GM23248 (cell line): Measurements from ENCODE around the gene MYRF. TPM values are rescaled to one million over a fixed set of nuclear protein-coding genes. Genes with fewer than 3 reads are reported as not detected.

Source experiments
- DNase-seq: peaks from one replicate; pipeline ENCODE4 v3.0.0-alpha.2; 2015
- H2AFZ ChIP-seq: fragments of 200-600 bp; sonication (generic); 2 replicates; pipeline ENCODE4 v1.6.1; 2016; ENCODE audit warnings: antibody characterized with exemption
- H3F3A ChIP-seq: fragments of 200-600 bp; sonication (generic); 2 replicates; pipeline ENCODE4 v1.6.1; 2016; ENCODE audit warnings: mild to moderate bottlenecking, antibody characterized with exemption, mixed run types; ENCODE audit not compliant: insufficient read depth
- H3K27ac ChIP-seq: fragments of 200-600 bp; sonication (generic); 2 replicates; pipeline ENCODE4 v1.5.1; 2016; ENCODE audit warnings: mild to moderate bottlenecking
- H3K27me3 ChIP-seq: fragments of 200-600 bp; sonication (generic); replicated peaks from 2 replicates; pipeline ENCODE4 v1.6.1; 2016; ENCODE audit warnings: mild to moderate bottlenecking; ENCODE audit not compliant: insufficient read depth
- H3K36me3 ChIP-seq: fragments of 200-600 bp; sonication (generic); 2 replicates; pipeline ENCODE4 v1.6.1; 2016; ENCODE audit warnings: low read depth, mild to moderate bottlenecking
- H3K4me1 ChIP-seq: fragments of 200-600 bp; sonication (generic); 2 replicates; pipeline ENCODE4 v1.6.1; 2016; ENCODE audit warnings: mild to moderate bottlenecking; ENCODE audit not compliant: insufficient read depth
- H3K4me2 ChIP-seq: fragments of 200-600 bp; sonication (generic); one replicate; pipeline ENCODE4 v1.6.1; 2016; ENCODE audit warnings: mild to moderate bottlenecking; ENCODE audit not compliant: unreplicated experiment
- H3K4me3 ChIP-seq: fragments of 200-600 bp; sonication (generic); 2 replicates; pipeline ENCODE4 v1.5.1; 2016; ENCODE audit warnings: mild to moderate bottlenecking
- H3K79me2 ChIP-seq: fragments of 200-600 bp; sonication (generic); 2 replicates; pipeline ENCODE4 v1.6.1; 2016; ENCODE audit warnings: mild to moderate bottlenecking; ENCODE audit not compliant: insufficient read depth
- H3K9ac ChIP-seq: fragments of 200-600 bp; sonication (generic); 2 replicates; pipeline ENCODE4 v1.6.1; 2016; ENCODE audit warnings: mild to moderate bottlenecking
- H3K9me2 ChIP-seq: fragments of 200-600 bp; sonication (generic); 2 replicates; pipeline ENCODE4 v1.6.1; 2016; ENCODE audit warnings: mixed run types, mild to moderate bottlenecking, moderate library complexity; ENCODE audit not compliant: insufficient read depth
- H3K9me3 ChIP-seq: fragments of 200-600 bp; sonication (generic); one replicate; pipeline ENCODE4 v1.6.1; 2017; ENCODE audit warnings: low read depth
- H4K20me1 ChIP-seq: fragments of 200-600 bp; sonication (generic); 2 replicates; pipeline ENCODE4 v1.6.0; 2016; ENCODE audit not compliant: insufficient read depth
- EZH2 ChIP-seq: fragments of 200-600 bp; sonication (generic); IDR thresholded peaks from 2 replicates; pipeline ENCODE4 v1.6.1; 2018; ENCODE audit warnings: antibody characterized with exemption, mild to moderate bottlenecking; ENCODE audit not compliant: insufficient read depth, poor library complexity, severe bottlenecking
- EZH2phosphoT487 ChIP-seq: fragments of 200-600 bp; sonication (generic); IDR thresholded peaks from 2 replicates; pipeline ENCODE4 v1.6.1; 2018; ENCODE audit warnings: antibody characterized with exemption, moderate library complexity, mild to moderate bottlenecking, low read depth; ENCODE audit not compliant: insufficient read depth
- WGBS, 2 experiments: methylation state at CpG; one replicate each; pipeline ENCODE4 v1.1.6; 2015 to 2017; ENCODE audit warnings: low lambda C conversion rate in 2 of 2, low coverage in 1 of 2; ENCODE audit errors: missing lambda C conversion rate in 2 of 2; 5-methylcytosine and 5-hydroxymethylcytosine counted together
- in situ Hi-C: fragments of 300-500 bp; cut with MboI; formaldehyde crosslinking; loops from 2 replicates; pipeline ENCODE4 v1.15.0; 2020
- polyA plus RNA-seq: library from polyadenylated mRNA; unstranded; fragments of >200 nt; fragmentation: Nextera tagmentation; extraction: Ambion mirVana; gene quantifications from 2 replicates; pipeline ENCODE4 v1.2.1, GENCODE V29; 2016
- total RNA-seq: library from RNA; depleted of rRNA; stranded (reverse); fragments of >200 nt; shearing (Covaris generic); gene quantifications from 2 replicates; pipeline ENCODE4 v1.2.3, GENCODE V29; 2014

The MYRF gene
- total and polyA plus RNA-seq, 2 experiments from 2014 or later: 0.05 TPM; not detected in 1

DNA sequence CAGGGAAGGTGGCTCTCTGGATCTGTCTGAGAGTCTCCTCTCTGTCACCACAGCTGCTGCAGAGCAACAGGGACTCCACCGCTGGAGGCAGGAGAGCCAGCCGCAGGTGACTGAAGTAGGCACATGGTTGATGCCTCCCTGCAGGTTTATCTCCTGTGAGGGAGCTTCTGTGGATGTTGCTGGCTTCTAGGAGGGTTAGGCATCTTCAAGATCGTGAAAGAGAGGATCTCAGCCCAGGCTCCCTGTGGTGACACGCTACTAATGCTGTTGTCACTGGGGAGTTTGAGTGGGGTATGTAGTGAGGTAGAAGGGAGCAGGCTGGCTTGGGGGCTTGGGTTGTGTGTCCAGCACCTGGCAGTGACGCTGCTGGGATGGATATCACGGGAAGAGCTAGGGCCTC is 38.1 kb upstream of the MYRF start:
- 88 to 96% methylated on average over 6 of the region's 6 CpGs for WGBS, 2 experiments
- no peak for DNase-seq
- H4K20me1 ChIP-seq: no peaks in the 10 kb centered on the region
- no peak overlapping the region for H2AFZ ChIP-seq
- H3K9ac ChIP-seq: no peak overlapping the region
- H3K4me2 ChIP-seq: no peak overlapping the region
- H3K9me3 ChIP-seq: no peaks in the 10 kb centered on the region
- H3F3A ChIP-seq: no peaks in the 10 kb centered on the region
- H3K4me3 ChIP-seq: no peak overlapping the region
- no peaks in the 10 kb centered on the region for H3K36me3 ChIP-seq
- no peaks in the 10 kb centered on the region for H3K79me2 ChIP-seq
- no peaks in the 10 kb centered on the region for H3K9me2 ChIP-seq
- no peak overlapping the region for H3K27ac ChIP-seq
- H3K4me1 ChIP-seq: peaks cover 10% of the 10 kb centered on the region
- in situ Hi-C loops: no loop called here
- H3K27me3 ChIP-seq: no peaks in the 10 kb centered on the region
- TF ChIP-seq EZH2phosphoT487 (no peak), EZH2 (no peak)

GRCh38 chr11:61714916-61715315 is 37.5 kb upstream of the MYRF start:
- Histone ChIP-seq H3K9me3 (no peaks in the 10 kb centered on the region), H3K79me2 (no peaks in the 10 kb centered on the region), H3K4me3 (no peak overlapping the region), H3K4me1 (peaks cover 10% of the 10 kb centered on the region), H3K27me3 (no peaks in the 10 kb centered on the region), H4K20me1 (no peaks in the 10 kb centered on the region), H3K36me3 (no peaks in the 10 kb centered on the region), H3F3A (no peaks in the 10 kb centered on the region), H3K9me2 (no peaks in the 10 kb centered on the region), H3K9ac (no peak overlapping the region), H2AFZ (no peak overlapping the region), H3K4me2 (no peak overlapping the region), H3K27ac (no peak overlapping the region)
- TF ChIP-seq EZH2: no peak
- no peak for DNase-seq
- 92 to 98% methylated on average over 5 of the region's 5 CpGs for WGBS, 2 experiments
- in situ Hi-C loops: no loop called here

DNA sequence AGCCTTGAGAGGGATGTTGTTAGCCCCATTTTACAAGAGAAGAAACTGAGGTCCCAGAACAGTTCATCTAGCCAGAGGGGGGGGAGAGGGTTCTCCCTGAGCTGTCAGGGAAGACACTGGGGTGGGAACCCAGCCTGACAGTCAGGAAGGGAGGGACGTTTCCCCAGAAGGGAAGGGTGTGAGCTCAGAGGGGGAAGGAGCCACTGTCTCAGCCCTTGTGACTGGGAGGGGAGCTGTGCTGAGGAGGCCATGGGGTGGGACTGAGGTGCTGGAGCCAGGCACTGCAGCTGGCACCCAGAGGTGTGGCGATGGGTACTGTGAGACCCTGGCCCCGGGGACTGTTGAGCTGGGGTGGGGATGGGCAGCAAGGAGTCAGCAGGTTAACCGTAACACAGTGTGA is 36.6 kb upstream of the MYRF start:
- no peaks in the 10 kb centered on the region for H3F3A ChIP-seq
- DNase-seq: no peak
- peaks cover 10% of the 10 kb centered on the region for H3K4me1 ChIP-seq
- no peak overlapping the region for H3K4me2 ChIP-seq
- no peaks in the 10 kb centered on the region for H3K36me3 ChIP-seq
- TF ChIP-seq EZH2phosphoT487: no peak
- TF ChIP-seq EZH2: no peak
- H3K9me3 ChIP-seq: no peaks in the 10 kb centered on the region
- H3K27me3 ChIP-seq: no peaks in the 10 kb centered on the region
- 62 to 74% methylated on average over 4 of the region's 4 CpGs for WGBS, 2 experiments
- no peaks in the 10 kb centered on the region for H3K9me2 ChIP-seq
- in situ Hi-C loops: no loop called here
- H3K27ac ChIP-seq: no peak overlapping the region
- no peak overlapping the region for H2AFZ ChIP-seq
- H4K20me1 ChIP-seq: no peaks in the 10 kb centered on the region
- no peaks in the 10 kb centered on the region for H3K79me2 ChIP-seq
- no peak overlapping the region for H3K4me3 ChIP-seq
- no peak overlapping the region for H3K9ac ChIP-seq

DNA sequence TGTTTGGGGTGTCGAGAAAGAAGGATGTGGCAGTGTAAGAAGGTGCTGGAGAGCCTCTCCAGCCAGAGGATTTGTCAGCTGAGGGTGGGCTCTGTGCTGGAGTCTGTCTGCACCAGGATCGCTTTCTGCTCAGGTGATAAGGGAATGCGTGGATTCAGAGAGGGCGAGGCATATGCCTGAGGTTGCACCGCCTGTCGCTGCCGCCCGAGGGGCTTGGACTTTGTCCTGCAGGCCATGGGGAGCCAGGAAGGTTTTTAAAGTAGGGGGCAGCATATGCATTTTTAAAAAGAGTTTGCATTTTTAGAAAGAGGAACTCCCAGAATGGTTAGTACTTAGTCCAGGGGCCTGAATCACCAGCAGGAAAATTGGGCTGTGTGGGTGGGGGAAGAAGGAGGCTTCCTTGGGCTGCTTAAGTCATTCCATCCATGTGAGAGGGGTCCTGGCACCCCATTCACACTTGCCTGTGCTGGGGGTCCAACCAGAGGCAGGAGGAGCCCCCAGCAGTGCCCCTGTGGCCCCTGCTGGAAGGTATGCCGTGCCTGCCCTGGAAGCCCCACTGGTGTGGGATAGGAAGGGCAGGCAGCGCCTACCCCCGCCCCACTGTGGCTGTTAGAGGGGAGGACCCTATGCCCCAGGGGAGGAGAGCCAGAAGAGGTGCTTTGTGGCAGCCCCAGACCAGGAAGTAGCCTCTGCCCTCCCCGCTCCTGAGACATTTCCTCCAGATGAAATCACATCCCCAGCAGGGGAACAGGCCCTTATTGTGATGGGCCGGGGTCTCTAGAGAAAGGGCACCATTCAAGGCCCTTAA is 35.8 kb upstream of the MYRF start:
- Histone ChIP-seq H3F3A (no peaks in the 10 kb centered on the region), H3K27me3 (no peaks in the 10 kb centered on the region), H3K9ac (no peak overlapping the region), H3K4me3 (no peak overlapping the region), H3K4me1 (peaks cover 10% of the 10 kb centered on the region), H2AFZ (no peak overlapping the region), H3K9me3 (no peaks in the 10 kb centered on the region), H3K9me2 (no peaks in the 10 kb centered on the region), H4K20me1 (no peaks in the 10 kb centered on the region), H3K4me2 (no peak overlapping the region), H3K36me3 (no peaks in the 10 kb centered on the region), H3K27ac (no peak overlapping the region), H3K79me2 (no peaks in the 10 kb centered on the region)
- whole genome bisulfite sequencing, 2 experiments: 94 to 98% methylated on average over 13 of the region's 13 CpGs
- peak; percentile 20 for DNase-seq
- in situ Hi-C loops: no loop called here
- TF ChIP-seq EZH2phosphoT487 (no peak), EZH2 (no peak)
